AG10803 (cell line): ENCODE data around the gene LILRB2.

ENCODE experiments used
- DNase-seq: peaks from one replicate; pipeline ENCODE4 v3.0.0; 2010; ENCODE audit warnings: low read depth
- H3K4me3 ChIP-seq: 2 replicates; pipeline ENCODE4 v1.5.1; 2011; ENCODE audit warnings: mild to moderate bottlenecking, low read length, control low read depth
- CTCF ChIP-seq: conservative IDR thresholded peaks from 2 replicates; pipeline ENCODE4 v1.5.1; 2011; ENCODE audit warnings: mild to moderate bottlenecking, low read length, control low read depth, inconsistent platforms

Gene LILRB2

GRCh38 chr19:54262066-54262465, 18.8 kb downstream of the LILRB2 start:
- no peak overlapping the region for H3K4me3 ChIP-seq
- no peak for DNase-seq
- no peak for TF ChIP-seq CTCF

GRCh38 chr19:54257116-54257480, 23.8 kb downstream of the LILRB2 start, which contains the start of gene LILRB5:
TSS of gene LILRB5 (minus strand) at chr19:54257273. CDS start at chr19:54257193, 80 bp downstream.
- no peak within 1 kb of the TSS for H3K4me3 ChIP-seq
- DNase-seq = no peak
- TF ChIP-seq CTCF = no peak

GRCh38 chr19:54256250-54257115, 24.4 kb downstream of the LILRB2 start:
- TF ChIP-seq CTCF = no peak
- no peak for DNase-seq
- no peak overlapping the region for H3K4me3 ChIP-seq

GRCh38 chr19:54255105-54255775, 25.7 kb downstream of the LILRB2 start:
- no peak overlapping the region for H3K4me3 ChIP-seq
- DNase-seq = no peak

GRCh38 chr19:54254195-54254906, 26.6 kb downstream of the LILRB2 start:
- H3K4me3 ChIP-seq = no peak overlapping the region
- TF ChIP-seq CTCF = no peak

More at GRCh38 chr19:54255105-54255775, 25.7 kb downstream of the LILRB2 start:
- TF ChIP-seq CTCF = no peak

GRCh38 chr19:54253331-54254194, 27.3 kb downstream of the LILRB2 start:
- TF ChIP-seq CTCF = no peak

More at GRCh38 chr19:54254195-54254906, 26.6 kb downstream of the LILRB2 start:
- DNase-seq = no peak

More at GRCh38 chr19:54253331-54254194, 27.3 kb downstream of the LILRB2 start:
- H3K4me3 ChIP-seq = no peak overlapping the region
- DNase-seq = no peak
